ENCODE data around the gene OXLD1.
"Not testable (repeated sequence)": the region's sequence is repeated elsewhere in the genome, so short reads cannot be mapped to it uniquely, and the experiment has no call there.

The OXLD1 gene

GRCh38 chr17:81621494-81622130 is 44.8 kb downstream of the OXLD1 start:
- in situ Hi-C loops (cut with MboI; ENCODE audit: low sequenced_read_pairs), result no loop called here

- in situ Hi-C loops (cut with MboI; ENCODE audit: low sequenced_read_pairs), result not testable (repeated sequence)
Measured at GRCh38 chr17:81618307-81618706, 48.1 kb downstream of the OXLD1 start.

- in situ Hi-C loops (cut with MboI; ENCODE audit: low sequenced_read_pairs), result no loop called here
Measured at GRCh38 chr17:81616877-81617276, 49.5 kb downstream of the OXLD1 start.

- in situ Hi-C loops (cut with MboI; ENCODE audit: low sequenced_read_pairs), result no loop called here
Measured at GRCh38 chr17:81615401-81615930, 50.9 kb downstream of the OXLD1 start.

Data from HL-60/S4 treated with retinoic acid at 250 ng/mL for 4 days and 3 days (cell line).